NCI-H526 treated with DMSO at 0.1 percent for 48 hours (cell line): ENCODE measurements around the gene MAP7.
"Not testable (repeated sequence)": the region's sequence is repeated elsewhere in the genome, so short reads cannot be mapped to it uniquely, and the experiment has no call there.

Source experiments
- DNase-seq: peaks from one replicate; lab custom pipeline; 2025; lab: John Stamatoyannopoulos, UW

Gene MAP7

DNA sequence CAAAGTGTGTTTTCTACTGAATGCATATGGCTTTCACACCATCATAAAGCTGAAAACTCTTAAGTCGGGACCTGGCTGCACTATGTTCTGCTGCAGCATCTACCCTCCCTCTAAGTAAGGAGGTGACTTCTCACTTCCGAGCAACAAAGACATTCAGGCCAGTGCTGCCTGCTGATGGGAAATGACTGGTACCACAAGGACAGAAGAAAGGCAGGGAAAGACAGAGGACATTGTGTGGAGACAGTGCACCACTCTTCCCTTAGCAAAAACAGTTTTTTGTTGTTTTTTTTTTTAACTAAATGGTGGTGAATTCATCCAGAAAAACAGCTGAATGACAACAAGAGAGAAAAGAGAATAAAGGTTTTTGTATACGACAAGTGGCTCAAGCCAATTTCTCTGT lies 81.5 kb downstream of the MAP7 start:
- no peak for DNase-seq

GRCh38 chr6:136467186-136467585 lies 83.0 kb downstream of the MAP7 start:
- no peak for DNase-seq

GRCh38 chr6:136466777-136467176 lies 83.4 kb downstream of the MAP7 start:
- DNase-seq, result peak; percentile 35

- no peak for DNase-seq
Observed at GRCh38 chr6:136465766-136466303, 84.4 kb downstream of the MAP7 start.

- DNase-seq, result peak; percentile 53
Observed at GRCh38 chr6:136464874-136465273, 85.3 kb downstream of the MAP7 start.

GRCh38 chr6:136464148-136464547 lies 86.1 kb downstream of the MAP7 start:
- no peak for DNase-seq

DNA sequence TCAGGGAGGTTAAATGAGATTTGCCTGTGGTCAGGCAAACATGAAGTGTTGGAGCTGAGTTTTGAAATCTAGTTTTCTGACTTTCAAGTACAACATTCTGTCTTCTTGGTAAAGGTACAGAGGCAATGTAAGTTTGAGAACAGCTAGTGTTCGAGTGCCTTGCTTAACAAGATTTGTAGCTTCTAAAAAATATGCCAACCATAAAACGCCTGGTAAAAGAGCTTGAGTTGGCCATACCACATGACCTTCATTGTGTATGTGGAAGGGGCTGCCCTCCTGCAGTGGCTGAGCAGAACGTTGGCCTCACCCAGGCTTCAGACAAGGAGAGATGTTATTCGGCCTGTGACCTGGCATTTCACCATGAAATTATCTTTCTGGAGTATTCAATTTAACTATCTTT lies 86.5 kb downstream of the MAP7 start:
- no peak for DNase-seq

DNA sequence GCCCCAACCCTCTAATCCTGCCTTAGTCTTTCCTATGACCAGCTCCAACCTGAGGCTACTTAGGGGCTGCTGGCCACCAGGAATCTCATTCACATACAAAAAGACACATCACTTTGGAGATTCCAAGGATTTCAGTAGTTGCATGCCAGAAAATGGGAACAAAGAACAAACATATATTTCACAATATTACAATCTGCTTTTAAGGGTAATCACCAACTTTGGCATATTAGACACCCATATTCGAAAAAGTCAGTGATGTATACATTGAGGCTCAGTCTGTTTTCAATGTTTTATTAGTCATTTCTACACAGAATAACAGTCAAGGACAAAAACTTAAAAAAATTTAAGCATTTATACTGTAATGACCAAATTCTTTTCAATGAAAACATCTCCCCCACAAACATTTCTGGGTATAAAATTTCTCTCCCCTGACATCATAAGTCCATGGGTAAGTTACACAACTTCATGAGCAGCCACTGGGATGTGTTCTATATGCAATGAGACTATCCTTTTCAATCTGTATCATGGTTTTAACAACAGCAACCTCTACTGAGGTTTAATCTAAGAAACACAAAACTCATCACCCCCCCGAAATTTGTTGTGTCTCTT lies 103.5 kb downstream of the MAP7 start:
- no peak for DNase-seq

DNA sequence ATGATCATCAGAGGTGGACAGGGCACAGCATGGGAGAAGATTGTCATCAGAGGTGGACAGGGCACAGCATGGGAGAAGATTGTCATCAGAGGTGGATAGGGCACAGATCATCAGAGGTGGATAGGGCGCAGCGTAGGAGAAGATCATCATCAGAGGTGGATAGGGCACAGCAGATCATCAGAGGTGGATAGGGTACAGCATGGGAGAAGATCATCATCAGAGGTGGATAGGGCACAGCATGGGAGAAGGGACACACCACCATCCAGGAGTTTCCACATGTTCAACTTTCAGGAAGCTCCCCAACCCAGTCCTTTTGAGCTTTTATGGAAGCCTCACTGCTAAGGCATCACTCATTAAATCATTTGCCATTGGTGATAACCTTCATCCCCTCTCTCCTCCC lies 104.1 kb downstream of the MAP7 start:
- no peak for DNase-seq

- no peak for DNase-seq
Observed at GRCh38 chr6:136445063-136445462, 105.2 kb downstream of the MAP7 start.

DNA sequence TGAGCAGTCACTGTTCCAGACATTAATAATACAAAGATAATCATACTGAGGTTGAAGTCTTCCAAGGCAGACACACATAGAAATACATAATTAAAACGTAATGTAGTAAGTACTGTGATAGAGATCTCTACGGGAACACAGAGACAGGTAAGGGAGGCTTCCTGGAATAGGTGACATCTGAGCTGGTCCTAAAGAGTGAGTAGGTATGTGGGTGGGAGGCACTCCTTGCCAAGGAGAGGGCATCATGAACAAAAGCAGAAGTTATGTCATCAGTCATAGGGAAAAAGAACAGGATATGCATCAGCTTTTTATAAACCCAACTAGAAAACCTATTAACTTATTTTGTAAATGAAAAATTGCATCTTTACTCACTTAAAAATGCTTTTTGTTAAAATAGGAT lies 110.0 kb downstream of the MAP7 start:
- no peak for DNase-seq

- no peak for DNase-seq
Observed at GRCh38 chr6:136439514-136440190, 110.6 kb downstream of the MAP7 start.

GRCh38 chr6:136438441-136438840 lies 111.8 kb downstream of the MAP7 start:
- DNase-seq, result no peak

DNA sequence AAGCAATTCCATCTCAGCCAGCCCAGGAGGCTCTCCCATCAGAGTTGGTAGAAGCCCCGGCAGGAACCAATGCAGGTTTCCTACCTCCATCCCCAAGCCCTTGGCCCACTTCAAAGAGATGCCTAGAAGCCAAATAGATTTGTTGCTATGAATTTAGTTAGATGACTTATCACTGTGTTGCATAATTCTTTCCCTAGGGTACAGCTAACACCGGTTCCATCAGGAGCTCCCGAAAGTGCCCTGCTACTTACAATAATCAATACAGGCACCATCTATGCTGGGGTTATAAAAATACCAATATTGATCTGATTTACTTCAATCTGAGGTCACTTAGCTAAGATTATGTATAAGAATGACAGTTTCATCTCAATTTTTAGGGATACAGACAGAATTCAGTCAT lies 113.0 kb downstream of the MAP7 start:
- no peak for DNase-seq

GRCh38 chr6:136435101-136435500 lies 115.1 kb downstream of the MAP7 start:
- no peak for DNase-seq

DNA sequence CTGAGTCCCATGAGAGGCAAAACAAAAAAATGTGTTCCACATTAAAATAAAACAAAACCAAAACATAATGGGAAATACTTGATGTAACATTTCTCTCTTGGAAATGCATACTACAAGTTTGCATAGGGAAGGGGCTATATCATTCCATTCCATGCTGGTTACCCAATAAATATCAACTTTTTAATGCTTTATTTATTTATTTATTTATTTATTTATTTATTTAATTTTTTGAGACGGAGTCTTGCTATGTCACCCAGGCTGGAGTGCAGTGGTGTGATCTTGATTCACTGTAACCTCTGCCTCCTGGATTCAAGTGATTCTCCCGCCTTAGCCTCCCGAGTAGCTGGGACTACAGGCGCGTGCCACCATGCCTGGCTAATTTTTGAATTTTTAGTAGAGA lies 118.9 kb downstream of the MAP7 start:
- DNase-seq, result not testable (repeated sequence)

DNA sequence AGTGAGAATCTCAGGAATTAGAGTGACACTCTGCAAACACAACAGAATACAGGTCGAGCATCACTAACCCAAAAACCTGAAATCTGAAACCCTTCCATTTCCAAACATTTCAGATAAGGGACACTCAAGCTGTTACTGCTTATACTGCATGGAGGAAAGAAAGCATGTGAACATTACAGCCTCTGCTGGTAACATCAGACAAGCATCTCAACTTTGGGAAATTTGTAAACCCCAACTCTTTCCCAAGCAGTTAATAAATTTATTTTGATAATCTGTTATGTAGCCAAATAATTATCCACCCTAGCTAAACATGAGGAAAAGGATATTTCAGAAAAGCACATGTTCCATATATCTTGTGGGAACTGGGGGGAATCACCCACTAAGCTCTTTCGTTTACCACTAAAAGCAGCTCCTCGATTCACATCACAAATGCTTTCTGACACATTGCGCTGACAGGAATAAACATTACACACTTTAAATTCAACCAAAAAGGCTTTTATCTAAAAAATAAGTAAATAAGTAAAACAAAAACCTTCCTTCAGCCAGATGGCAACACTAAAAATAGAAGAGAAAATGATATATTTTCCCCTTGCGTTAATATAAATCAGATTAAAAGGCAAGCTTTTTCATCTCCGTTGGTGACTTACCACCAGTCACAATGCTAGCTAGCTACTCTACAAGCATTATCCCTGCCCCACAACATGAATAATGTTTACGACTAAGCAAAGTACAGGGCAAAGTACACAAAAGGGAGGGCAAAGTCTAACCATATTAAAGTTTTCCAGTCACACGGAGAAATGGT lies 120.8 kb downstream of the MAP7 start:
- DNase-seq, result peak; percentile 41

DNA sequence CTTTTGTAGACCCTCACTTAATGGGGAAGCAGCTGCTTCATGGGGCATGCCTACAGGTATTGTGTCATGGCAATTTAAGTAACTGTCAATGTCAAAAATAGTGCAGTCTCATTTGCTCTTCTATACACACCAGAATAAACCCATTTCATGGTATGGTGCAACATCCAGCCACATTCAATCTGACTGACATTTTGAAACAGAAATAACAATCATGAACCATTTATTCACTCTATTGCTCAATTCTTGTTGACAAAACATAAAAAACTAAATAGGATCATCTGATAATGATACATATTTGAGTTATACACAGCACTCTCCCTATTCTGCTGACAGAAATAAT lies 122.9 kb downstream of the MAP7 start:
- DNase-seq, result no peak

DNA sequence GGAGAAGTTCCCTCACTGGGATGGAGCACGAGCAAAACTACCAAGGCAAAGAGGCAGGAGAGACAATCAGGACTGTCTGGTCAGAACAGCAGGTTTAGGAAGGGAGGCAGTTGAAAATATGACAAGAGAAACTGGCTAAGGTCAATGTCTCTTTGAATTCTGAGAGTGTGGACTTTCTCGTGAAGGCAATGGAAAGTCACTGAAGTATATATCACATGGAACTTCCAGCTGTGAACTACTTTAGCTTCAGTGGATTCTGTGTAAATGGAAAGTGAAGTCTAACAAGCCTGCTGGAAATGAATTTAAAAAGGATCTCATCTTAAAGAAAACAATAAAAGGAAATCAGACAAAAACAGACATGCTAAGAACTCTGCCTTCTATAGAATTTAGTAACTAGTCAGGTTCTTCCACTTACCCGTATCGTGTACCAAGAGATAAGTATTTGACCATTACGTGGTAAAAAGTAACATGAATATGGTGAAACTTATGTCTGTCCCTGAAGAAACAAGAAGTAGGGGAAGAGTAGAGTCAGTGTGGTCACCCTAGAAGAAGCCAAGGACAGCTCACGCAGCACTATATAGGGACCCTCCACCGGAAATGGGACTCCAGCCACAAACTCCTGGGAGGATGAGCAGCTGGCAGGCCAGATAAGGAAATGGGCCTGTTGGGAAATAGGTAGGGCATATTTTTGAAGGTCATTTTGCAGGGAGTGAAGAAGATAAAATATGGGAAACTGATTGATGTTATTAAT lies 123.4 kb downstream of the MAP7 start:
- DNase-seq, result no peak

DNA sequence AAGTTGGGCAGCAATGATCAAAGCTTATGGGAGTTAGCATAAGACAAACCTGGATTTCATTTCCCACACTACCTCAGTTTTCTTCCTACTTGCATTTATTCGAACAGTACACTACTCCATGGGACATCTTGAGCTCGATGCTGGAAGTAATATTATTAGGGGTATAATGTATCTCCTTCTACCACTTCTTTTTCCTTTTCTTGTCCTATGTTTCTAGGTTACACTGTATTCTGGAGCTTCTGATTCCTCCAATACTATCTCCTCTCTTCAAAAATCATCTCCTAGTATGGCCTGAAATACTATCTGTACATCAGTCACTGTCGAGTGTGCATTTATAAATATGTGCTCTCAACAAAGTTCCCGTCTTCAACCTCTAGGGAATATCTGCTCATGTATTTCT lies 124.4 kb downstream of the MAP7 start:
- DNase-seq, result no peak

- no peak for DNase-seq
Observed at GRCh38 chr6:136424901-136425300, 125.3 kb downstream of the MAP7 start.

DNA sequence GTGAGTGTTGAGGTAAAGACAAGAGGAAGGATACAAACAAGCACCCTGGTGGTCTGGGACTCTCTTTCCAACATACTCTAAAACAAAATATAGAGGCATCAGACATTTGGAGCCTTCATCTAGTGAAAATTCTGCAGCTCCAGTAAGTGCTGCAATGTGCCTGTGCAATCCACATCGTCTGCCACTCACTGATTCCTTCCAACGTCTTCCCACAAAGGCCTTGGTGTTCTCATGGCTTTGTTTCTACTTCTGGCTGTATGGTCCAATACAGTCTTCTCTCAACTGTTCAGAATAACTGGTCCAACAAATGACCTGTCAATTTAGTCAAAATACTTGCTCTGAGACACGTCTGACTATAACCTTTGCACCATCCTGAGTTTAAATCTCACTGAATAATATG lies 125.8 kb downstream of the MAP7 start:
- DNase-seq, result no peak
